SKM-1 treated with dmso at 0.1 percent for 144 hours (cell line): Measurements from ENCODE around the gene MRPL10.

Source experiments
- DNase-seq: peaks from one replicate; lab custom pipeline; 2025; ENCODE audit not compliant: unreplicated experiment; lab: John Stamatoyannopoulos, UW

Gene MRPL10

DNA sequence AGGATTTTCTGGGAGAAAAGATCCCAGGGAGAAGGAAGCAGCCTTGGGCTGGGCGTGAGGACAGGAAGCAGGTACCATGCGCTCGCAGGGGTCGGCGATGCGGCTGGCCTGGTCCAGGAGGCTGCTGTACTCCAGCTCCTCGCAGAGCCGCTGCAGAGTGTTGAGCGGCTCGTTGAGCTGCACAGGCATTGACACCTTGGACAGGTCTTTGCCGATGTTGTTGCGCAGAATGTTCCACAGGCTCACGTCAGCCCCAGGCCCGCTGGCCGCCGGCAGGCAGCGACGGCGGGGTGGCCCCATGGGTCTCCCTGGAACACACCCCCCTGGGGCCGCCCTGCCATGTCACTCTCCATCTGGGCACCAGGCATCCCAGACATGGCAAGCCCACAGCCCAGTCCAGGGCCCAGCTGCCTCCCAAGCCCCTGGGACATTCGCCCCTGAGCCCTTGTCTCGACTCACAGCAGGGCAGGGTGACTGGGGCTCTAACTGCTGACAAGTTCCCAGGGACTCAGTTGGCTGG lies 17.8 kb downstream of the MRPL10 start:
- no peak for DNase-seq

DNA sequence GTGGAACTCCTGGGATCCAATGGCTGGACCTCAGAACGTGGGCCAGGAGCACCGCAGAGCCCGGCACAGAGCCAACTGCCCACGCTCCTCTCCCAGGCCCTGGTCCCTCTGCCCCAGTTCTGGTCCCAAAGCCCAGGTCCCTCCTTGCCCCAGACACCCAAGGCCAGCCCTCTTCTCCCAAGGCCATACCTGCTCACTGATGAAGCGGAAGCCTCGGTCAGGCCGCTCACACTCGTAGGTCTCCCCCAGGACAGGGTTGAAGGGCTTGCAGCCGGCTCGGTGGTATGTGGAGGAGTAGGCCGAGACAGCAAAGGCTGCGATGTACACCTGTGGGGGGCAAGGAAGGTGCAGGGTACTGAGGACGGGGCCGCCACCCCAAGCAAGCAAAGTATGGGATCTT lies 18.3 kb downstream of the MRPL10 start:
- no peak for DNase-seq

DNA sequence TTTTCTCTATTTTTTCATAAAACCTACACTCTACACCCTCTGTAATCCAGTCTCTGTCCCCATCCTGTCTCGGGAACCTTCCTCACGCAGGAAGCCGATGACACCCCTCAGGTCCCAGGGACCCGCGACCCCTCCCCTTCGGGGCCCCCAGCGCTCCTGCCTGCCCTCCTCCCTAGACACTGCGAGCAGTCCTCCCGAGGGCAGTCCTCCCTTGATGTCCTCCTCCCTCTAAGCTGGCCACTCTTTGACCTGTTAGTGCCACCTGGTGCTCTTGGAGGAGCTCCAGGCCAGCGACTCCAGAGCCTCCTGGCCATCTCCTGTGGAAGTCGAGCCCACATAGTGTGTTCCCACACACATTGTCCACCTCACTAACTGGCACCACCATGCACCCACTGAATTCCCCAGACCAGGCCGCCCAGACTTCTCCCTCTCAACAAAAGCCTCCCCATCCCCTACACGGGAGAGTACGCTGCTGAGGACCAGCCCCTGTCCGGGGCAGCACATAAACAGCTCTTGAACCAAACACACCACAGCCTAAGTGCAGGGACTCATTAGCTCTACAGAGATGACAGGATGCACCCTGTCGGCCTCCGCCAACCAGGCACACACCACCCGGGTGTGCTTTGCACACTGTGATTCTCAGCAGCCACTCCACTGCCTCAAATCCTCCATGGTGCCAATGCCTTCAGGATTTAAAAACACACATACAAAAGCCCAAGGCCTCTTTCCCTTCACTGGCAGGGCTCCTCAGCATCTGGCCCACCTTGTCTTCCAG lies 19.0 kb downstream of the MRPL10 start:
- no peak for DNase-seq

DNA sequence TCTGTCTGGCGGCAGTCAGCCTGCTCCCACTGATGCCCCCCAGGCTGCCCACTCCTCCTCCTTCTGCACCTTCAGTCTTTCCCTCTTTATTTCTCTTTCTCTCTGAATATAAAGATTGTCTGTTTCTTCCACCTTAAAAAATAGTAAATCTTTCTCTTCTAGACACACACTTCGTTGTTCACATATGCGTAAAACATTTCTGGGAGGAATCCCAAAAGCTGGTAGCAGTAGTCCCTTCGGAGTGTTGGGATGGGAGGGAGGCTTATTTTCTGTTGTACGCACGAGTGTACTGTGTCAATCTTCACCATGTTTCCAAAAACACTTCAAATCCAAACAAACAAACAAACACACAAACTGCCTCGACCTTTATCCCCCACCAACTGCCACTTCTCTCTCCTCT lies 19.6 kb downstream of the MRPL10 start:
- DNase-seq = no peak

DNA sequence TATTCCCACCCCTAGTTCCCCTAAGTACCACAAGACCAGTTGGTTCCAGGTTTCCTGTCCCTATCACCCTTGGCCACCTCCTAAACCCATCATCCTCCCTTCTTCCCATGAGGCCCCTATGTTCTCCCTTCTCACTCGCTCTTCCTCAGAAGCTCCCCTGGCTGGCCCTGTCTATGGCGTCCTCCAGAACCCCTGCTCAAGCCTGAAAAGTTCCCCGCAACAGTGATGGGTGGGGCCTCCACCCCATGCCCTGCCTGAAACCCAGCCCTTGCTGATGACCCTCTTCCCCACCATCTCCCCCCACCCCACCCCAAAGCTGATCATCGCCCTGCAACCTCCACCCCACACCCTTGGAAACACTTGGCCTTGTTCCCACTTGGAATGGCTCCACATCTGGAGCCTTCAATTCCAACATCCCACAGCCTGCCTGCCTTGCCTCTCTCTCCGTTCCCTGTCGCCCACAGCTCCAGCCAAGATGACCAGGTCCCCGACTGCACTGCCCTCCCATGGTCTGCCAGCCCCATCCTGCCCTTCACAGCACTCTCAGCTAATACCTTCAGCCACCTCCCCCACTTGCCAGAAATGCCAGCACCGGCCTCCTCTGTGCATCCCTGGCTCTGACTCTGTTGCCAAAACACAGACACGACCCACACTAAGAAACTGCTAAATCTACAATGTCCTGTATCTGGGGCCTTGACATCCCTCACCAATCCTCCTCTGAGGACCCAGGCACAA lies 20.3 kb downstream of the MRPL10 start:
- DNase-seq = no peak

DNA sequence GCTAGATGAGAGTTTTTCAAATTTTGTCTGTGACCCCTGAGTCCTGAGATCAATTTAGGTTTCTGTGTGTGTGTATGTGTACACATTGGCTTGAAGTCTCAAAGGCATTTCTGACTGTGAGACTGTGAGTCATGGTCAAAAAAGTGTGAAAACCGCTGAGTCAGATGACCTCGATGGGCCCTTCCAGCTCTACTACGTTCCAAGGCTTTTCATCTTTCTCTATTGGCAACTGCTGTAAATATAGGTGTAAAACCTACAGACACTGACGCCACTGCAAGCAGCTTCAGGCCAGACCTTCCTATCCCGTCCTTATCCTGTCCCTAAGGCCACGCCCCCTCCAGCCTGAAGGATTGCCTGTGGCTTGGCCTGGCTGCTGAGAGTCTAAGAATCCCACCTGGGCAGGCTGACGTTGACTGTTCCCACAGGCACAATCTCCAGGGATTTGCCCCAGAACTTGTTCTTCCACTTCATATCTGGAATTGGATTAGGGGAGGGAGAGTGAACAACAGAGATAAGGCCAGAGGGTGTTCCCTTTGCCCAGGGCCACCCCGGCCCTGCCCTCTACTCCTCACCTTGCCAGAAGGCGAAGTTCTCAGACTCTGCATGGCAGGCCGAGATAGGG lies 21.0 kb downstream of the MRPL10 start:
- DNase-seq = no peak

DNA sequence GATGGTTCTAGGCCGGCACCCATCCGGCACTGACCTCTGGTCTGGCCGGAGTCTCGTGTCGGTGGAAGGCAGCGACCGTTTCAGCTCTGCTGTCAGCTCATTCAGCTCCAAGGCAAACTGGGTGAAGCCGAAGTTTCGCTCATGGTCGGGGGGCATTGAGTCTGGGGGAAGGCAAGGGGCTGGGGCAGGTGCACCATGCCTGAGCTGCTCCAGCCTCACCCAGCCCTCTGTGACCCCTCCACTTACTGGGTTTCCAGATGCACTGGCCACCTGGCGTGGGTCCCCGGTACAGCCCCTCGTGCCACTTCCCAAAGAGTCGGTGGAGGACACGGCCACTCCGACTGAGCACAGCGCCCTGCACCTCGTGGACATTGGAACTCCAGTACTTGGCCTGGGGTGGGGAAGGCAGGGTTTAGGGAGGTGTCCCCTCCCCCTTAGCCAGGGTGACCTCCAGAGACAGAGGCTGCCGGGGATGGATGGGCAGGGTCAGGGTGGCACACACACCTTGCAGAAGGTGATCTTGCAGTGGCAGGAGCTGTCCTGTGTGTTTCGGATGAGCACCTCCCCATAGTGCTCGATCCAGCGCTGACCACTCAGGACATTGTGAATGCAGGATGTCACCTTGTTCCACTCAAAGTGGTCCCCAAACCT lies 22.4 kb downstream of the MRPL10 start:
- no peak for DNase-seq

DNA sequence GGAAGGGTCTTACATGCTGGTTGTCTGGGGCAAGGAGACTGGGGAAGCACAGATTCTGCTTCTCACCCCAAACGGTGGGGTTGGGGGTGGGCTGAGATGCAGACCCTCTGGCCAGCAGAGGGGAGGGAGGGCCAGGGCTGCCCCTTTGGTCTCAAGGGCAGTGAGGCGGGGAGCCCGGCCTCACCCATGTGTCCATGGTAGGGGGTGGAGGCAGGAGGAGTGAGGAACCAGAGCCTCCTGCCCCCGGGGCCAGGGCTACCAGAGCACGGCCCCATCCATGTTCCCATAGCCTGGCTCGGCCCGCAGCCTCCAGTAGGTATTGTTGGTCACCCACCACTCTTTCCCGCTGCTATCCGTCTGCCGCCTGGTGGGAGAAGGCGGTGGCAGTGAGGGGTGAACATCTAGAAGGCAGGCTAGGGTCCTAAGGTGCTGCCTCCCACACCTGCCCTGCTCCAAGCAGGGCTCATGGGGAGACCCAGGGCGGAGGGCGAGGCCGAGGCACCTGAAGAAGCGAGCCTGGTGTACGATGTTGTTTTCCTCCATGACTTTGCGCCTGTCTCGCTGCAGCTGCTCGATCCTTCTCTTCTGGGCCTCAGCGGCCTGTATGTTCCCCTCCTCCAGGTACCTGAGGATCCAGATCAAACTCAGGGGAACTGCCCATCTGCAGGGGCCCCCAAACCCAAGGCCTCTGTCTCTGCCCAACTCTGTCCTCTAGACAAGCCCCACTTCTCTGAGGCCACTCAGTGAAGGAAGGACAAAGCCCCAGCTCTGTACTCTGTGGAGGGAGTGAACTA lies 23.1 kb downstream of the MRPL10 start:
- DNase-seq = no peak

DNA sequence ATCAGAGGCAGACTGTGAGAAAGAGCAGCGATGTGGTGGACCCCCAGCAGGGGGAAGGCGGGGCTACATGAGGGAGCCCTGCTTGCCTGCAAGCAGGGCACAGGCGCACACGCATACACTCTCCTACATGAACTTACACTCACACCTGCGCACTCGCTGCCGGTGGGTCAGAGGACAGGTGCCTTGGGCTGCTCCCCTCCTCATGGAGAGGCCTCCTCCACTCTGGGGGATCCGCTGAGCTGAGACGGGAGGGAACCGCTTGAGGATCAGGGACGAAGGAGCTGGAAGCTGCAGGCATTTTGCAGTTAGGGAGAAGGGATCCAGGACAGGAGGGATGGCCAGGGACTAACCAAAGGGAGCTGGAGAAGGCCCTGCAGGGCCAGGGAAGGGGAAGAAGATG lies 23.9 kb downstream of the MRPL10 start:
- no peak for DNase-seq

DNA sequence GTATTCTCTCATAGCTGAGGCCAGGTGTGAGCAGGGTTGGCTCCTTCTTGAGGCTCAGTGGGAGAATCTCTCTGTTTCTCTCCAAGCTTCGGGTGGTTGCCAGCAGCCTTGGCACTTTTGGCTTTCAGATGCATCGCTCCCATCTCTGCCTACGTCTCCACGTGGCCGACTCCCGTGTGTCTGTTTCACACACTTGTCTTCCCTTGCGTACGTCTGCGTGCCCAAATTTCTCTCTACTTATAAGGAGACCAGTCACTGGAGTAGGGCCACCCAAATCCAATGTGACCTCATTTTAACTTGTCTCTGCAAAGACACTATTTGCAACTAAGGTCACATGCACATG lies 24.5 kb downstream of the MRPL10 start:
- DNase-seq = no peak

DNA sequence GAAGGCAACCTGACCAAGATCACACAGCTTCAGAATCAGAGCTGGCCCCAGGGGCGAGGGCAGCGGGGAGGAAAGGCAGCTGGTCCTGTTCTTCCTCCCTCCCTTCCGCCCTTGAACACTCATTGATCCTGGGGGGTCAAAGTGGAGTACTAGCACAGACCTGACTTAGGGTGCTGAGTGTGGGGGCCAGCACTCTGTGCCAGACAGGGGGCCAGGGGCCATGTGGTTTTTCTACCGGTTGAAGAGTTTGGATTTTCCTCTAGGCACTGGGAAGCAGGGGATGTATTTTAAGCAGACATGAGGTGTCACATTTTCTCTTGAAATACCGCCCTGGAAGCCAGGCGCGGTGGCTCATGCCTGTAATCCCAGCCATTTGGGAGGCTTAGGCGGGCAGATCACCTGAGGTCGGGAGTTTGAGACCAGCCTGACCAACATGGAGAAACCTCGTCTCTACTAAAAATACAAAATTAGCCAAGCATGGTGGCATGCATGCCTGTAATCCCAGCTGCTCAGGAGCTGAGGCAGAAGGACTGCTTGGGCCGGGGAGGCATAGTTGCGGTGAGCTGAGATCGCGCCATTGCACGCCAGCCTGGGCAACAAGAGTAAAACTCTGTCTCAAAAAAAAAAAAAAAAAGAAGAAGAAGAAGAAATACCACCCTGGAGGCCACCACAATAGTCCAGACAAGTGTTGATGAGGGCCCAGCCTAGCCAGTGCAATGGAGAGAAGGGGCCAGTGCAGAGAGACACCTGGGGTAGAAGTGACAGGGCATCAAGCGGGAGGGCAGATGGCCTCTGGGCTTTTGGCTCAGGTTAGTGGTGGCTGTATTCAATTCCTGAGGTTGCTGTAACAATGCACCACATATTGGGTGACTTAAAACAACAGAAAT lies 25.1 kb downstream of the MRPL10 start:
- no peak for DNase-seq

DNA sequence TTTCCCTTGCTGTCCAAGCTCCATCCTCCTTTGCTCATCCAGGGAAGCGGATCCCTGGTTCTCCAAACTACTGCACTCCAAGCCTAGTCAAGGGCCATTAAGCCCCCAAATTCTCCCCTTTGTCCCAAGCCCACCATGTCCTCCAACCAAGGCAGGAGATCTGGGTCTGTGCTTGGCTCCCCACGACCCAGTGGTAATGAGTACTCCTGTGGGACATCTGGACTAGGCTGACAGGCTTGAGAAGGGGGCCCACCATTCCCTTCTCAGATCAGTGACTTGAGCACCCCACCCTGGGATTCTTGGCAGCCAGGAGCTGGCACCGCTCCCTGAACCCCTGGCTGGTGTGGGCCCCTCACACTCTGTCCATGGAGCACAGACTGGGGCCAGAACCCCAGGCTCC lies 26.9 kb downstream of the MRPL10 start:
- DNase-seq = no peak

DNA sequence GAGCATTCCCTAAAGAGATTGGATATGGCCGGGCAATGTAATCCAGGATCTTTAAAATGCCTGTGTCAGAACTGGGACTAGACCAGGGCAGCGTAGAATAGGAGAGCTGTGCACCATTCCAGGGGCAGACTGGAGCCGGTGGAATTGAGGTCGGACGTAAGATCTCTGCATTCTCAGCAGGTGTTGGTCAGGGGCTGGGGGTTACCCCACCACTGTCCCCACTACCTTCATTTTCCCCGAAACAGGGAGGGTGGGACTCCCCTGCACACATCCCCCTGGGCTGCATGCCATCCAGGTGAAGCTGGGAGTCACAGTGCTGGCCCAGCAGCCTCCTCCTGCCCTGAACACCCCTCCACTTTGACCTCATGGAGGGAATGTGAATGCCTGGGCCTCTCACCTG lies 27.6 kb downstream of the MRPL10 start:
- DNase-seq = no peak

DNA sequence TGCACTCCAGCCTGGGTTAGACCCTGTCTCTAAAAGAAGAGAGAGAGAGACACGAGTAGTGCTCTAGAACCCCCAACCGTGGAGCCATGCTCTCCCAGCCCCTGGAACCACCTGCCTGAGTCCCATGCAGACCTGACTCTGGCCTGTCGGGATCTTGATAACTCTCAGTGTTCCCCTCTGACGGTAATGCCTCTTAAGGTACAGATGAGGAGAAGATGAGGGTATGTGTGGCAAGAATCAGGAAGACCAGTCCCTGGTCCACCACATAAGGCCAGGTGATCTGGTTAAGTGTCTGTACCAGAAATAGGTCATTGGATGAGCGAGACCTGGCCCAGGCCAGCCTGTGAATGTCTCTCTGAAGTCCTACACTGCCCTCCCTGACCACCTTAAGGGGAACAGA lies 28.1 kb downstream of the MRPL10 start:
- DNase-seq = no peak

DNA sequence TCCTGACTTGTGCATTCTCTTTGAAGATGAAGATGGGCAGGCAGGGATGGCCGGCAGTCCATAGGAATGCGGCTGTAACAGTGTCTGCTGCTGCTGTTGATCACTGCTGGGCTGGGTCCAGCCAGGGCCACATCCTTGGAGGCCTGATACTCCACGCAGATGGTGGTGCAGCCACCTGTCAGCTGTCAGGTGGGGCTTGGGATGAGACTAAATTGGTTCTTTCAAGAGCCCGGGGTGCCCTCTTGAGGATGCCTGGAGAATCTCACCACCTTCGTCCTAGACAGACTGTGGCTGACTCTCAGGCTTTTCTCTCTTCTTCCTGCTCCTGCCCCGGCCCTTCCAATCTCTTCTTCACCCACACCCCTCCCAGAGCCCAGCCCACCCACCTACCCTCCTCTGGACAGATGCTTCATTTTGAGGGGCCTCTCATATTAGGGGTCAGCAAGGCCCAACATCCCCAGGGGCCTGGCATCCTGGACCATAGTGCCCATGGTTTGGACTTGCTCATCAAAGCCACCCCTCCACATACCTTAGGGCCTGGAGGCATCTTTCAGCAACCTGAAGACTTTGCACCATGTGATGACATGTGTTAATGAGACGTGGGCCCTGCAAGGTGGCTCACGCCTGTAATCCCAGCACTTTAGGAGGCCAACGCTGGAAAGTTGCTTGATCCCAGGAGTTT lies 28.9 kb downstream of the MRPL10 start:
- peak; percentile 55 for DNase-seq

DNA sequence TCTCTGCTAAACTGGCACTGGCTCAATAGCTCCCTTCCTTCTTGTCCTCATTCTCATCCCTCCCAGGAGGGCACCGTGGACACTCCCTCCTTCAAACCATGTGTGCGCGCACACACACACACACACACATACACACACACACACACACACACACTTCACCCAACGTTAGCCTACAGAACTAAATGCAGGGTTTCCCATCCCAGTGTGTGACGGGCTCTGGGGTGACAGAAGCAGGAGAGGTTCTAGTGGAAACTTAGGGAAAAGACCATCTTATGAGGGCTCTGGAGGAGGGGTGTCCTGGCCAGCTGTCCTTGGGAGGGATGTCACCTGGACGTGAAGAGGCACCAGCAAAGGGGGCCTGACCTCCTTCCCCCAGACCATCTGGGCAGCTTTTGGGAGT lies 29.4 kb downstream of the MRPL10 start:
- DNase-seq = no peak

DNA sequence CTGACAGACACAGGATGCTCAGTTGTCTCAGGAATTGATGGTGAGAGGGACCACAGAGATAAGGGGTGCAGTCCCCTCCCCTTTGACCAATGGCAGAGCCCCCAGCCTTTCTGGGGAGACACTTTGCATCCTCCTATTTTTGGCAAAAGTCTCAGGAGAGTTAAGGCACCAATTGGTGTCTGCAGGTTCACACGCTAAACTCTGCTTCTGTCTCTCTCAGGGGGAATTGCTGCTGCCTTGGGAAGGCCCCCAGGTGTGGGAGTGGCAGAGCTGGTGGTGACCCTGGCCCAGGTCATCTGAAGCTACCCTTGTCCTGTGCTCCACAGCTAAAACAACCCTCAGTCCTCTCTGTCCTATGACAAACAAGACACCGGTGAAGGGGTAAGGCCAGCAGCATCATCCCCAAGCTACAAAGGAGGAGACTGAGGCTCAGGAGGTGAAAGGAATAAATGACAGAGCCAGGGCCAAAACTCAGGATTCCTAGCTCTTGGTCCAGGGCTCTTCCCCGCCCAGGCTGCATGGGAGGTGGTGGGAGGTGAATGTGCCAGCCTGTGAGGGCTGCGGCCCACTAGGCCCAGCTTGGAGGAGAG lies 30.1 kb downstream of the MRPL10 start:
- no peak for DNase-seq

DNA sequence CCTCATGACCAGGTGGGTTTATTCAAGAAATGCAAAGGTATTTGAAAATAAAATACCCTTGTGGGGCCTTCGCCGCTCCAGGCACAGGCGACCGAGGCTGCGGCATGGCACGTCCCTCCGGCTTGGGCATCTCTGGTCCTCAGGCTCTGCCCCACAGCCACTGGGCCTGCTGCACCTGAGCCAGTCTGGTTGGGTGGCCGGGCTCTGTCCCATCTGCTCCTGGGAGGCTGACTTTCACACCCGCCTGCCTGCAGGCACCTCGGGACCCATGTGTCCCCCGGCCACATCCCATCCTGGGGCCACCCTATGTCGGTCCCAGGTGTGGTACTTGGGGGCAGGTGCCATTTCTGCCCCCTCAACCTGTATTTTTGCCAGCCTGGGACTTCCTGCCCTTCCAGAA lies 30.7 kb downstream of the MRPL10 start:
- no peak for DNase-seq

DNA sequence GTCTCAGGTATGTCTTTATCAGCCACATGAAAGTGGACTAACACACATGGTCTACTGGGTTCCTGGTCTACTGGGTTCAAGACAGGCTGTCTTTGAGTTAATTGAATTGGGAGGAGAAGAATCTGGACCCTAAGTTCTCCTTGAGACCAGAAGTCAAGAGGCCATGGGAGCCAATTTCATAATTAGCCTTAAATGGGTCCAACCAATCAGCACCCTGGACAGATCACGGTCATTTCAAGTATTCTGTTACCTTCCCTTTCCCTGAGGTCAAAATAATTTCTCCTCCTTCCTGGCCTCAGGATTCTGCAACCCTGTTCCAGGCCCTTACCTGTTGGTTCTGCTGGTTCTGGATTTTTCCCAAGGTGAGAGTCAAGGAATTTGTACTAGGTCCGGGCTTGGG lies 33.5 kb downstream of the MRPL10 start:
- no peak for DNase-seq
